Activated CD4-positive, alpha-beta T cell treated with anti-CD3 and anti-CD28 coated beads, Interleukin-2, amount 10 ng/mL, durations not matched to agents 24 days and 14 days (primary cell): ENCODE measurements around the gene MYCBP2. TPM values are rescaled to one million over a fixed set of nuclear protein-coding genes. Genes with fewer than 3 reads are reported as not detected.

Experiments used
- DNase-seq: peaks from one replicate; pipeline ENCODE4 v3.0.0; 2022
- H3K27ac Mint-ChIP-seq: one replicate; pipeline ENCODE4 v1.8.0; 2022; ENCODE audit warnings: mild to moderate bottlenecking, mixed read lengths
- H3K27me3 Mint-ChIP-seq: one replicate; pipeline ENCODE4 v1.8.0; 2022; ENCODE audit warnings: mixed read lengths
- H3K36me3 Mint-ChIP-seq: one replicate; pipeline ENCODE4 v1.8.0; 2022; ENCODE audit warnings: low read depth, mild to moderate bottlenecking, mixed read lengths
- H3K4me1 Mint-ChIP-seq: one replicate; pipeline ENCODE4 v1.8.0; 2021; ENCODE audit warnings: mixed read lengths
- H3K4me3 Mint-ChIP-seq: one replicate; pipeline ENCODE4 v1.8.0; 2022; ENCODE audit warnings: mild to moderate bottlenecking, moderate library complexity, mixed read lengths
- H3K9me3 Mint-ChIP-seq: one replicate; pipeline ENCODE4 v1.8.0; 2021; ENCODE audit warnings: mixed read lengths
- intact Hi-C: fragments of 100-400 bp; cut with micrococcal nuclease; formaldehyde crosslinking; loops from one replicate; pipeline ENCODE4 v1.15.1; 2023
- total RNA-seq: library from RNA; stranded (reverse); gene quantifications from 2 replicates; pipeline ENCODE4 v1.2.3, GENCODE V29; 2022

The MYCBP2 gene
- total RNA-seq, 1 donor from 2014 or later, result 119 TPM

DNA sequence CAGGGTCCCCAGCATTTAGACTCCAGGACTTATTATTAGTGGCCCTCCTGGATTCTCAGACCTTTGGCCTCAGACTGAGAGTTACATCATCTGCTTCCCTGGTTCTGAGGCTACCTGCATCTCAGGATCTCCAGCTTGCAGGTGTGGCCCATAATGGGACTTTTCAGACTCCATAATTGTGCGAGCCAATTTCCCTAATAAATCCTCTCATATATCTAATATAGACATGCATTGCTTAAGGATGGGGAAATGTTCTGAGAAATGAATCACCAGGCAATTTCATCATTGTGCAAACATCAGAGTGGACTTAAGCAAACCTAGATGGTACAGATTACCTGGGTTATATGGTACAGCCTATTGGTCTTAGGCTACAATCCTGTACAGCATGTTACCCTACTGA, 183.5 kb downstream of the MYCBP2 start:
- Mint-ChIP-seq H3K27me3 (no peaks in the 10 kb centered on the region), H3K9me3 (no peaks in the 10 kb centered on the region), H3K4me1 (no peaks in the 10 kb centered on the region), H3K36me3 (peaks cover 48% of the 10 kb centered on the region), H3K4me3 (no peak overlapping the region), H3K27ac (no peak overlapping the region)
- DNase-seq, result no peak
- intact Hi-C loops, result no loop called here

DNA sequence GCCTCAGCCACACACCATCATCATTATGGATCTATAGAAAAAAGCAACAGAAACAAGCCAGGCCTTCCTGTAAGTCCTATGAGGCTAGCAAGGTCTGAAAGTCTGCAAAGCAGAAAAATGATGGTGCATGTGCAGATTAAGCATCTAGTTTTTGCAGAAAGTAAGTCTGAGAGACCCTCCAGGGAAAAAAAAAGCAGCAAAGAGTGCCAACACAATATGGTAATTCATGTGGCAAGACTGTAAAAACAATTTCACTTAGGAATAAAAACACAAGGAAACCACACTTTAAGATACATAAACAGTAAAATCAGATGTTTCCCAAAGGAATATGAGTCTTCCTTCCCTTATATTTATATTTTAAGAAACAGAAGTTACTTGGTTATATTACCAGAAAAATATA, 187.6 kb downstream of the MYCBP2 start:
- Mint-ChIP-seq H3K9me3 (no peaks in the 10 kb centered on the region), H3K36me3 (peaks cover 55% of the 10 kb centered on the region), H3K27ac (no peak overlapping the region), H3K4me1 (peaks cover 5% of the 10 kb centered on the region), H3K4me3 (no peak overlapping the region), H3K27me3 (no peaks in the 10 kb centered on the region)
- no peak for DNase-seq
- intact Hi-C loops, result no loop called here

DNA sequence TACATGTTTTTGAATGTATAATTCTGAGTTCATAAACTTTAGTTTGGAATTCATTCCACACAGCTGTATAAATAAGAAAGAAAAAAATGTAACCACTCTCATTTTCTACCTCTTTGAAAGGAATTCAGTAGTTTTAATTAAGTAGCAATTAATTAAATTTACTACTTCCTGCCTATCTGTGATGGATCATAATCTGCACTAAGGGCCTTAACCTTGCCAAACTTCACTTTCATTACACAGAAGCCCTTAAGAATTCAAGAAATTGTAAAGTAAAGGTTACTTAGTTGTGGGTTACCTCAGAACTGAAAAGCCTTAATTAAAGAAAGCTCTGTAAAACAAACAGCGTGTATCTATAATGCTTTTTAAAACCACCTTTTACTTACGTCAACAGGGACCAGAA, 188.1 kb downstream of the MYCBP2 start:
- intact Hi-C loops, result no loop called here
- no peak overlapping the region for H3K27ac Mint-ChIP-seq
- peaks cover 57% of the 10 kb centered on the region for H3K36me3 Mint-ChIP-seq

DNA sequence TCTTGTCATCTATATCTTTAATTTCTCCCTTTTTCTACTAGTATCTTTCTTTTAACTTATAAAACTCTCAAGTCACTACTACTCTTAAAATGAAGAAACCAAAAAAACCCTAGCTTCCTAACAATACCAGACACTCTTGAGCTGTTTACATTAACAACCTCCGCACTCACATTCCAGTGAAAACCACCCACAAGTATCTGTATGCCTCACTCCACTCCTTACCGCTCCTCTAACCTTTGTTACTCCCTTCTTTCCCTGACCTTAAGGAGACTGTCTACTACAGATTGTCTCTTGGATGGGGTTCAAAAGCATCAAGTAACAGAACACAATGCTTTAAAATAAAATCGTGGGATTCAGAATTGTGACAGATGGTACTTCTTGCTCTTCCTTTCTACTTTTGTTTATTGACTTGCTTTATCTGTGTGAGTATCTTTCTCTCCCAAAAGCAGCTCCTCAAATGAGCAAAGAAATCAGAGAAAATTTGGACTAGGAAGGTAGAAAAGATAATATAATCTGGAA, 189.9 kb downstream of the MYCBP2 start:
- Mint-ChIP-seq H3K4me3 (no peak overlapping the region), H3K27me3 (no peaks in the 10 kb centered on the region), H3K4me1 (peaks cover 5% of the 10 kb centered on the region), H3K9me3 (no peaks in the 10 kb centered on the region), H3K27ac (no peak overlapping the region), H3K36me3 (peaks cover 62% of the 10 kb centered on the region)
- DNase-seq, result no peak
- intact Hi-C loops, result no loop called here

More for the DNA sequence above, 188.1 kb downstream of the MYCBP2 start:
- H3K4me1 Mint-ChIP-seq, result peaks cover 5% of the 10 kb centered on the region
- no peaks in the 10 kb centered on the region for H3K9me3 Mint-ChIP-seq
- no peak for DNase-seq
- no peak overlapping the region for H3K4me3 Mint-ChIP-seq
- no peaks in the 10 kb centered on the region for H3K27me3 Mint-ChIP-seq

DNA sequence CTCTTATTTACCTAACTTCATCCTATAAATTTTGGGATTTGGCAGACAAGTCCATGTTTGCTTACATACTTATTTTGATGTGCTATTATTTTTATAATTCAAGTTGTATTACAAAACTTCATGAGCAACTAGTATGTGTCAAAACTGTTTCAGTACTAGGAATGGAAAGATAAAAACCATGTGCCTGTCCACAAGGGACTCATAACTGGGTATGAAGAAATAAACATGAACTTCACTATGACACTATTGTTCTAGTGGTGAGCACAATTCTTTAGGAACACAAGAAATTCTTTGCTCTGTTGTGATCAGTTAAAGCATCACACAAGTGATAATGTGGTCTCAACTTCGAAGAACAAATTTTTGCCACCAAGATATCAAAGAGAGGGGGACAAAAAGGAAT, 202.5 kb downstream of the MYCBP2 start:
- H3K27ac Mint-ChIP-seq, result no peak overlapping the region
- peaks cover 27% of the 10 kb centered on the region for H3K36me3 Mint-ChIP-seq
- intact Hi-C loops, result no loop called here
- no peaks in the 10 kb centered on the region for H3K9me3 Mint-ChIP-seq
- peaks cover 4% of the 10 kb centered on the region for H3K4me1 Mint-ChIP-seq
- no peak for DNase-seq
- no peaks in the 10 kb centered on the region for H3K27me3 Mint-ChIP-seq
- no peak overlapping the region for H3K4me3 Mint-ChIP-seq

DNA sequence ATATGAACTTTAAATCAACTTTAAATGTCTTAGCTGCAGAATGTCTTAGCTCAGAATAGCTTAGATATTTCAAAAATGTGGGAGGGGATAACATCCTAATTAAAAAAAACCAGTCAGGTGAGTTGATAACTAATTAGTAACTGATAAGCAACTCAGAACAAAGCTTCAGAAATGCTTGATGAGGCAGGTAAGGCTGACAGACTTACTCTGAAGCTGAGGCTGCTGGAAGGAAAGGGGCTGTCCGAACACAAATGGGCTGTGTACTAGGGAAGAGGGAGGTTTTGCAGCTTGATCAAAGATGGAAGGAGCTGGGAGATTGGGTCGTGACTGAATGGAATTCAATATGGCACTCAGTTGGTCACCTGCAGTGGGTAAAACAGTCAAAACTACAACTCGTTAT, 208.8 kb downstream of the MYCBP2 start:
- H3K4me3 Mint-ChIP-seq, result no peak overlapping the region
- H3K27me3 Mint-ChIP-seq, result no peaks in the 10 kb centered on the region
- peaks cover 4% of the 10 kb centered on the region for H3K4me1 Mint-ChIP-seq
- no peak for DNase-seq
- intact Hi-C loops, result no loop called here
- peaks cover 39% of the 10 kb centered on the region for H3K36me3 Mint-ChIP-seq
- peaks cover 3% of the 10 kb centered on the region for H3K9me3 Mint-ChIP-seq
- no peak overlapping the region for H3K27ac Mint-ChIP-seq

DNA sequence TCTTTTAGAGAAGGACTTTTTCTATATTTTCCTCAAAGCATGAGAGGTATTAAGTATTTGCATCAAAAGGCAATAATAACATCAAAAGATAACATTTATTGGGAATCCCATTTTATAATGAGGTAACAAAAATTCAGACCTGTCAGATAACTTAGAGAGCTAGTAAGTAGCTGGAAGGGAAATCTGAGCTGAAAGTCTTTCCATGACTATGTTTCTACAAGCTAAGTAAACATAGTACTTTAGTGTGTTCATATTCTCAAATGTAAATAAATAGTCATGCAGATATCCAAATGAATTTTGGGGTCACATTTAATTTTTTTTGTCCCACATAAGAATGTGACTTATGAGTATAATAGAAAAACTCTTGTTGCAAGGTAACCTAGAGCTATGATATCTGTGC, 212.6 kb downstream of the MYCBP2 start:
- Mint-ChIP-seq H3K4me3 (no peak overlapping the region), H3K9me3 (peaks cover 6% of the 10 kb centered on the region), H3K27ac (no peak overlapping the region), H3K36me3 (peaks cover 57% of the 10 kb centered on the region), H3K27me3 (no peaks in the 10 kb centered on the region), H3K4me1 (no peaks in the 10 kb centered on the region)
- DNase-seq, result no peak
- intact Hi-C loops, result no loop called here

DNA sequence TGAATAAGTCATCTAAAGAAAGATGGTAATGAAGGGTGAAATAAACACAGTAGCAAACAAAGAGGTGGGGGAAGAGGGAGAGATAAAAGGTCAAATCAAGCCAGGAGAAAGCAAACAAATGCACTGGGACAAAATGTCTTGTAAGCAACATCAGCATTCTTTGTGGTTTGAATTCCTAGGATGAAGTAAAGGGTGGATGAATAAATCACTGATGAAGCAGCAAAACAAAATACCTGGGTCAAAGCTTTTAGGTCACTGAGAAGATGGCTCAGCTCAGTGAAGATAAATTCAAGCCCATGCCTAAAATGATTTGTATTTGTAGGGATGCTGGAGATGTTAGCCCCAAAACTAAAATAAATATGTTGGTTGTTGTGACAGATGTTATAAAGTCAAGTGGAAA, 213.4 kb downstream of the MYCBP2 start:
- Mint-ChIP-seq H3K27me3 (no peaks in the 10 kb centered on the region), H3K4me3 (no peak overlapping the region), H3K36me3 (peaks cover 55% of the 10 kb centered on the region), H3K9me3 (peaks cover 6% of the 10 kb centered on the region), H3K4me1 (no peaks in the 10 kb centered on the region), H3K27ac (no peak overlapping the region)
- no peak for DNase-seq
- intact Hi-C loops, result no loop called here

DNA sequence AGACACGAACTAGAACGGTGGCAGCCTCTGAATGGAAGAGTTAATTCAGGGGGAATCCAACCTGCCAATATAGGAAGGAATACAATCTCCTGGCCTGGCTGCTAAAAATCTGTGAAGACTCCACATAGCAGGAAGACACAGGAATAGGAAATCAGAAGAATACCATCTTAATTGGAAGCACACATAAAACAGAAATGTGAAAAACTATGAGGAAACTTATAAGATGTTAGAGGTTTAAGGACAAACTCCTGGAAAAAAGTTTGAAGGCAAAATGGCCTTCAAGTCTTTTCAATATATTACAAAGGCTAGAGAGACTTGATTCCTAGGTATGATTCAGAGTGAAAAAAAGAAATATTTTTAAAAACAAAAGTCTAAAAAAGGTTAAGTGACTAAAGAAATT, 221.8 kb downstream of the MYCBP2 start:
- intact Hi-C loops, result no loop called here
- Mint-ChIP-seq H3K27me3 (no peaks in the 10 kb centered on the region), H3K4me3 (no peak overlapping the region), H3K4me1 (no peaks in the 10 kb centered on the region), H3K27ac (no peak overlapping the region), H3K36me3 (peaks cover 25% of the 10 kb centered on the region), H3K9me3 (no peaks in the 10 kb centered on the region)
- DNase-seq, result no peak

DNA sequence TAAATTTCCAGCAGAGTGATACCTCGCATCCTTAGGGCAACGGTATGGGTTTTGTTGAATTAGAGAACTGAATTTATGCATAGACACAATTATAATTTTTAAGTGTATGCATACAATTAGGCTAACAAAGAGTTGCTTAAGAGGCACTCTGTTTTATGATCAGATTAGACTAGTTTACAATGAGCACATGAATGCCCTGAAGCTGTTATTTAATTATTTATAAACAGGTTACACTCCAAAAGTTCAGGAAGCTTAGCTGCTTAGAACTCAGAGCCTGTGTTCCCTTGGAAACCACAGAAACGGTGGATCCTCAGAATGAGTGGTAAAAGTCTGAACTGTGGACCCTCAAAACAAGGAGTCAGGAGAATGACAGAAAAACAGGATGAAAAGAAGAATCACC, 227.5 kb downstream of the MYCBP2 start:
- no peaks in the 10 kb centered on the region for H3K27me3 Mint-ChIP-seq
- H3K4me1 Mint-ChIP-seq, result no peaks in the 10 kb centered on the region
- no peak overlapping the region for H3K27ac Mint-ChIP-seq
- H3K36me3 Mint-ChIP-seq, result peaks cover 49% of the 10 kb centered on the region
- intact Hi-C loops, result no loop called here
- H3K4me3 Mint-ChIP-seq, result no peak overlapping the region
- H3K9me3 Mint-ChIP-seq, result no peaks in the 10 kb centered on the region
- no peak for DNase-seq

DNA sequence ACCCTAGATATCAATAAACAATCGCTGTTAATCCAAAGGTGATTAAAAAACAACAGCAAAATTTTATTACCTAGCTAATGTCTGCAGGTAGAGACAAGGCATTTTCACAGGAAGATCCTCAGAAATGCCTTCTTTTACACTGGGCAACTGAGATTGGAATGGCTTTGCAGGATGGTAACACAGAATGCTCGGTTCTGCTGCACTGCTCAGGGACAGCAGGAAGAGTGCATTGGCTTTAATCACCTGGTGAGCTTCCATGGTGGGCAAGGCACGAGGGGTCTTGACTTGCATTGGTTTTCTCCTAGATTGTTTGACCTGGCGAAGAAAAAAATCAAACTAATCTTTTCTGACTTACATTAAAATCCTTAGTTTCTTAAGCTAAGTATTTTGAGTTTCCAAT, 231.6 kb downstream of the MYCBP2 start:
- Mint-ChIP-seq H3K4me3 (no peak overlapping the region), H3K27ac (no peak overlapping the region), H3K9me3 (peaks cover 4% of the 10 kb centered on the region), H3K36me3 (peaks cover 62% of the 10 kb centered on the region), H3K4me1 (no peaks in the 10 kb centered on the region), H3K27me3 (no peaks in the 10 kb centered on the region)
- intact Hi-C loops, result no loop called here
- DNase-seq, result no peak

DNA sequence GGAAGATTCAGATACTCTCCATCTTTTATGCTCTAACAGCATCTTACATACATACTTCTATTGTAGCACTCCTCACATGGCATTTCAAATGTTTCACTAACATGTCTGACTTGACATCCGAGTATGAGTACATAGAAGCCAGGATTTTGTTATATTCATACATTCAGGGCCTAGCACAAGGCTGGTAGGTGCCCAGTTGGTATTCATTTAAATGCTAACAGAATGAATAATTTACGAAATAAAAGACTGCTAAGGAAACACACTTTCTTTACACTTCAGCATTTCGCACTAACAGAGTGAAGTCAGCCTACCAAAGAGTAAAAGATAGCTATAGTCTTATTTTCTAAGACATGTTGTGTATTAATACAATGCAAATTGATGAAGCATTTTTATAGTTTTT, 232.1 kb downstream of the MYCBP2 start:
- Mint-ChIP-seq H3K9me3 (peaks cover 4% of the 10 kb centered on the region), H3K27me3 (no peaks in the 10 kb centered on the region), H3K4me1 (no peaks in the 10 kb centered on the region), H3K4me3 (no peak overlapping the region), H3K27ac (no peak overlapping the region), H3K36me3 (peaks cover 63% of the 10 kb centered on the region)
- no peak for DNase-seq
- intact Hi-C loops, result no loop called here

DNA sequence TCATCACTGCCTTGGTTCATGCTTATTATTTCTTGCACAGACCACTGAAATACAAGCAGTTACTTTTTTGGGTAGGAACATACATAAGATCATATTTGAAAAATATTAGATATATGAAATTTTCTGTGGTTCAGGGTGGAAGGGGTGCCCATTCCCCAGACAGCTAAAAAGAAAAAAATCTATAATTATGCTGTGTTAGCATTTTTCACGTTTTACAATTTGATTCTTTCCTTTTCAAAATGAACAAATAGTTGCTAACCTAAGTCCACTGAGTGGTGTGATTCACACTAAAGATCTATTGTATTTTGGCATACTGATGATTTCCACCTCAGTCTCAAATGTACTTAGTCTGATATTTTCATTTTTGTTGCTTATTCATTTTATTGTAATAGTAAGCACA, 233.2 kb downstream of the MYCBP2 start:
- no peak overlapping the region for H3K4me3 Mint-ChIP-seq
- peaks cover 4% of the 10 kb centered on the region for H3K9me3 Mint-ChIP-seq
- H3K27ac Mint-ChIP-seq, result no peak overlapping the region
- H3K4me1 Mint-ChIP-seq, result no peaks in the 10 kb centered on the region
- no peak for DNase-seq
- no peaks in the 10 kb centered on the region for H3K27me3 Mint-ChIP-seq
- H3K36me3 Mint-ChIP-seq, result peaks cover 64% of the 10 kb centered on the region
- intact Hi-C loops, result no loop called here

DNA sequence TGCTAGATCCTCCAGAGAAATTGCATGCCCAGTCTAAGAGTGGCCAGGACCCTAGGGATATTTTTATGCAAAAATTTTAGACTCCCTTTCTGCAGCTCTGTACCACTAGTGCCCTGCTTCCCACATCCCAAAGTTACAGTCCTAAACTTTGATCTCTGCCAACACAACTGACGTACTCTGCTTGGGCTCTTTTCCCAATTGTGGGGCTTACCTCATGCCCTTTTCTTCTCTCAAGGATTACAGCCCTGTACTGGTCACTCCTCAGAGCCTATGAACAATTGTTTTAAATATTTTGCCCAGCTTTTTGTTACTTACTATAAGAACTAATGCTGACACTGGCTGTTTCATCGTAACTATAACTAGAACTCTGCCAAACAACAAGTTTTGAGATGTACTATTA, 242.1 kb downstream of the MYCBP2 start:
- H3K27me3 Mint-ChIP-seq, result no peaks in the 10 kb centered on the region
- no peak for DNase-seq
- peaks cover 5% of the 10 kb centered on the region for H3K9me3 Mint-ChIP-seq
- H3K4me1 Mint-ChIP-seq, result no peaks in the 10 kb centered on the region
- H3K36me3 Mint-ChIP-seq, result peaks cover 58% of the 10 kb centered on the region
- intact Hi-C loops, result no loop called here
- H3K4me3 Mint-ChIP-seq, result no peak overlapping the region
- no peak overlapping the region for H3K27ac Mint-ChIP-seq

DNA sequence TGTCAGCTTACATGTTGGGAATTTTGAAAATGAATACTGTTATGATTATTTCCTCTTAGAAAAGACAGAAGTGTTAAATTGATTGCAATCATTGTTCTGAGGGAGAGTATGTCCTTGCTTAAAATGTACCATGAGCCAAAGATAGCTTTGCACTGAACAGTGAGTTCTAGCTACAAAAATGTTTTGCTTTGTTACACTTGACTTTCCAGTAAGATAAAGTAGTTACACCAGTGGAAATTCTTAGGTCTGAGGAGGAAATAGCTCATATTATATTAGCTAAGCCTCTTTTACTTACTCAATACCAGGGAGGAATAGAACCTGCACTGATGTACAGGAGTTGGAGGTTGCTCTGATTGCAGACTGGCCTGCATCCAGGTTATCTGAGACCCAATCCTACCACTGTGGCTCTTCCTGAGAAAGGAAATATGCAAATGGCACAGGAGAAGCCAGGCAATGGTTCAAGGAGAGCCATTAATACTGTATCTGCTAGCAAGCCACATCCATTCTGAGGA, 246.9 kb downstream of the MYCBP2 start:
- Mint-ChIP-seq H3K36me3 (peaks cover 58% of the 10 kb centered on the region), H3K4me3 (no peak overlapping the region), H3K27me3 (no peaks in the 10 kb centered on the region), H3K9me3 (no peaks in the 10 kb centered on the region), H3K27ac (no peak overlapping the region), H3K4me1 (peaks cover 2% of the 10 kb centered on the region)
- intact Hi-C loops, result no loop called here
- DNase-seq, result no peak
